ENCODE measurements around the gene ARHGEF11.
"Not testable (repeated sequence)": the region's sequence is repeated elsewhere in the genome, so short reads cannot be mapped to it uniquely, and the experiment has no call there.

Gene ARHGEF11

GRCh38 chr1:156930483-156930882, 115.1 kb downstream of the ARHGEF11 start:
- no peak for DNase-seq (ENCODE audit: low read depth)

- DNase-seq (ENCODE audit: low read depth): no peak
Observed at GRCh38 chr1:156929596-156930238, 115.8 kb downstream of the ARHGEF11 start.

- no peak for DNase-seq (ENCODE audit: low read depth)
Observed at GRCh38 chr1:156928043-156928602, 117.4 kb downstream of the ARHGEF11 start.

- DNase-seq (ENCODE audit: low read depth): no peak
Observed at GRCh38 chr1:156927215-156928042, 118.1 kb downstream of the ARHGEF11 start.

GRCh38 chr1:156926695-156927094, 118.8 kb downstream of the ARHGEF11 start:
- DNase-seq (ENCODE audit: low read depth): not testable (repeated sequence)

- DNase-seq (ENCODE audit: low read depth): no peak
Observed at GRCh38 chr1:156926175-156926574, 119.4 kb downstream of the ARHGEF11 start.

- DNase-seq (ENCODE audit: low read depth): no peak
Observed at GRCh38 chr1:156925154-156926010, 120.2 kb downstream of the ARHGEF11 start.

GRCh38 chr1:156924478-156925153, 120.9 kb downstream of the ARHGEF11 start:
- no peak for DNase-seq (ENCODE audit: low read depth)

- no peak for DNase-seq (ENCODE audit: low read depth)
Observed at GRCh38 chr1:156923670-156924477, 121.7 kb downstream of the ARHGEF11 start.

GRCh38 chr1:156922986-156923669, 122.4 kb downstream of the ARHGEF11 start:
- DNase-seq (ENCODE audit: low read depth): no peak

GRCh38 chr1:156921053-156921529, 124.5 kb downstream of the ARHGEF11 start:
- no peak for DNase-seq (ENCODE audit: low read depth)

GRCh38 chr1:156920233-156921052, 125.1 kb downstream of the ARHGEF11 start, which contains the start of gene LRRC71:
Gene LRRC71, plus strand, starts transcription at chr1:156920632. Its CDS starts 172 bp downstream, at chr1:156920804.
- no peak for DNase-seq (ENCODE audit: low read depth)

- DNase-seq (ENCODE audit: low read depth): no peak
Observed at GRCh38 chr1:156914440-156914856, 131.1 kb downstream of the ARHGEF11 start.

- DNase-seq (ENCODE audit: low read depth): no peak
Observed at GRCh38 chr1:156913809-156914387, 131.6 kb downstream of the ARHGEF11 start.

- DNase-seq (ENCODE audit: low read depth): no peak
Observed at GRCh38 chr1:156912861-156913808, 132.4 kb downstream of the ARHGEF11 start.

GRCh38 chr1:156912310-156912709, 133.2 kb downstream of the ARHGEF11 start:
- no peak for DNase-seq (ENCODE audit: low read depth)

- DNase-seq (ENCODE audit: low read depth): no peak
Observed at GRCh38 chr1:156911577-156912298, 133.8 kb downstream of the ARHGEF11 start.

All from GM04503 (cell line).